HG03558 (cell line): Measurements from ENCODE around the gene ARCN1.

Experiments used
- ATAC-seq: cut with Tn5 transposase; IDR thresholded peaks from one replicate; pipeline ENCODE4 v1.9.1; 2021; ENCODE audit warnings: moderate number of reproducible peaks; ENCODE audit not compliant: unreplicated experiment; ENCODE audit errors: extremely low read depth

Gene ARCN1

DNA sequence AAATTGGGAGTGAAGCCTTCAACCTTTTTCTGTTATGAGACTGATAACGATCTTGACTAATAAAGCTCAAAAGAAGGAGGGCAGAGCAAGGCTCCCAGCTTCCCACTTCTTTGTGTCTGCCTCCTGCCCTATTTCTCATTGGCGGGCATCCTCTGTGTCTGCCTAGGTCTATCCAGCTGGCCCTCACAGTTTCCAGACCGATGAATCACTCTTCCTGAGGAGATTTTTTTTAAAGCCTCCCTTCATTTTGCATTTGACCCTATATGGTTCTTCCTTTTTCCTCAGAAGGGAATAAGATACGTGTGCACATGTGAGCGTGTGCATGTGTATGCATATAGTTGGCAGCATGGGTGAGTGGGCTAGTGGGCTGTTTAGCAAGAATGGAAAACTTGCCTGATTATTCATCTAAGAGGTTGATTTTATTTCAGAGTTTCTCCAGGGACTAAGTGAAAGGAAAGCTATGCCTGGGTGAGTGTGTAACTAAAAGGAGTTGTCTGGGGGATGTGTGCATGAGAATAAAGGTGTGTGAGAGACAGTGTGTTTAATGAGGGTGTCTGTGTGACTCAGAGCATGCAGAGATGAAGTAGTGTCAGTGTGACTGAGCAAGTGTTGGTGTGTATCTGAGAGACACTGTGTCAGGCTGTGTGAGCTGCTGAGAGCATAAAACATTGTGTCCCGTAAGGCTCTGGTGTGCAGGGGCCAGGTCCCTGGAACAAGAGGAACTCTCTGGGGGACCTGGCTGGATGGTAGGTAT lies 47.4 kb downstream of the ARCN1 start:
- ATAC-seq, result no peak

DNA sequence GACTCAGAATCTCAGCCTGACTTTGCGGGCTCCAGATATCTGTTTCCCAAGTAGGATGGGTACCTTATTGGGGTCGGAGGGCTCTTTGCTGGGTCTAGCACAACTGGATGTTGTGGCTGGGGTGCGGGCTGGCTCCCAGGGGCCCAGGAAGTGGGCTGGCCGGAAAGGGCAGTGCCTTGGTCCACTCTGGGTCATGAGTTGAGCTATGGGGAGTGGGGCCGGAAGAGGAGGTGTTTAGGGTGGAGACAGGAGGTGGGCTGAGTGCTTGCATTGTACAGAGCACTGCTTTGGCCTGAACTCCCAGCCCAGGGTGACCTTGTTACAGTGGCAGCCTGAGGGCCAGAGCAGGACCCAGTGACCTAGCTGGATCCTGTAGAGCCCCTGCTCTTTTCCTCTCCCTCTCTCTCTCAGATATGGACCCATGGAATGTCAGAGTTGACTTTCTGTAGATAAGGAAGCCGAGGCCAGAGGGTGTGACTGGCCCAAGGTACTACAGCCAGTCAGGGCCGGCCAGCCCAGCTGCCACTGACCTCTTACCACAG lies 48.4 kb downstream of the ARCN1 start:
- no peak for ATAC-seq

GRCh38 chr11:118621071-118621783 lies 49.0 kb downstream of the ARCN1 start:
- ATAC-seq, result no peak

- no peak for ATAC-seq
These were observed 49.7 kb downstream of the ARCN1 start for GRCh38 chr11:118621784-118622375.

DNA sequence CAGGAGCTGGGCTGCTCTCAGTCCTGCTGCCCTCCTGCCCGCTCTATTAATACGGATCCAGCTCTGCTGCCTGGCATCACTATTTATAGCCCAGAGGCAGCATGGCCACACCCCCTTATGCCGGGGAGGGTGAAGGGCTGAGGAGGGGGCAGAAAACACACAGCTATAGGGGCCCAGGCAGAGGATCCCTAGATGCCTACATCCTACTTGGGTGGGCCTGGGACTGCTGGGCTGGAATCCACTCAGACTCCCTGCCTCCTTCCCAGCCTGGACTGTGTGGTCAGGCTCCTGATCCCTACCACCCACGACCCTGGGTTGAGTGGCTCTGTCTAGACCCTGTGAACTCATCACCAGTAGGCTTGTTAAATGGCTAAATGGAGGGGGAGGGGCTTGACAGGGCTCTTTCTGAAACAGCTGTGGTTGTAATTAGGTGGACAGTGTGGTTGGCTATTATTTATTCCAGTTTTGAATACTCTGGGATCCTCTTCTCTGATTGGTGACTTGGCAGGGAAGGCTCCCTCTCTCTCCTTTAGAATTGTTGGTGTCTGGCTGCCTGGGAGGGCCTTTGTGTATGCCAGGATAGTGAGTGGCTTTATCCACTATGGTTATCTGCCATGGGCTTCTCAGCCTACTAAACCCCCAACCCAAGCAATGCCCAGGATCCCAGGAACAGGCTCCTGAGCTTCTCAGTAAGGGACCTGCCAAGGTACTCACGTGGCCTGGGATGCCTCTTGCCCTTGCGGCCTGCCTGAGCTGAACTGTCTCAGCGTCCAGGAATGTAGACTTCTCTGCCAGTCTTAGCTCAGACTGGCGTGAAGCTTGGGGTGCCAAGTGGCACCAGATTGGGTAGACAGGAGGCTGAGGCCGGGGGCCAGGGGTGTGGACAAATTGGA lies 50.4 kb downstream of the ARCN1 start:
- no peak for ATAC-seq

DNA sequence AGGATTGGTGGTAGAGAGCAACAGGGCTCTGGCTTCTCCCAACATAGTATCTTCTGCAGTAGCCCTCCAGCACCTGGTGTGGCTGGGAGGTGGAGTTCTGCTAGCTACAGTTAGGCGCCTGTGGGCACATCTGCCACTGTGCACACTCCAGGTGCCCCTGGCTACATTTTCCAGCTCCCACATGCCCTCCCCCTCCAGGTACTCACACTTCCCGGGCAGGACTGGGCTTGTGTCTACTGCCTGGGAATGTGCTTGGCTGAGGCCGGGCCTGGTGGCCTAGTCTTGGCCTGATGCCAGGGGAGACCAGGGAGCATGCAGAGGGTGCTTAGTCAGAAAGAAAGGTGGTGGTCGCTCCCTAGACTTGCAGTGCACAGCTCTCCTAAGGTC lies 51.1 kb downstream of the ARCN1 start:
- no peak for ATAC-seq

GRCh38 chr11:118625036-118625690 lies 53.0 kb downstream of the ARCN1 start:
- no peak for ATAC-seq

DNA sequence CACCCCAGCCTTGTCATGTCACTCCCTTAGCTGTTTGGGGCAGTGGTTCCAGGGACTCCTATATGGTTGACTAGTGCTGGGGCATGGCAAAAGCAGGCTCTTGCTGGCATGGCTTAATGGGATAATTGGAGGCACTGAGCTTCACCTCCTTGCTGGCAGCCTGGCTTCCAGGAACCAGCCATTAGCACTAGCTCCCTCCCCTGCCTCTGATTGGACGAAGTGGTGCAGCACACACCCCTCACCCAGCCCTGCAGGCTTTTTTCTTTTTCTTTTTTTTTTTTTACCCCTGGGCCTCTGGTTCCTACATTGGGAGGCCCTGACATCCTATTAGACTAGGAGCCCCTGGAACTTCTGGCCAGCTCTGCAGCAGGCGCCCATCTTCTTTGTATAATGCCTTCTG lies 53.8 kb downstream of the ARCN1 start:
- no peak for ATAC-seq

- ATAC-seq, result no peak
These were observed 55.4 kb downstream of the ARCN1 start for GRCh38 chr11:118627566-118627965.

- ATAC-seq, result no peak
These were observed 55.8 kb downstream of the ARCN1 start for GRCh38 chr11:118628031-118628430.

- no peak for ATAC-seq
These were observed 56.2 kb downstream of the ARCN1 start for GRCh38 chr11:118628432-118628831.

- no peak for ATAC-seq
These were observed 56.8 kb downstream of the ARCN1 start for GRCh38 chr11:118628861-118629549.

DNA sequence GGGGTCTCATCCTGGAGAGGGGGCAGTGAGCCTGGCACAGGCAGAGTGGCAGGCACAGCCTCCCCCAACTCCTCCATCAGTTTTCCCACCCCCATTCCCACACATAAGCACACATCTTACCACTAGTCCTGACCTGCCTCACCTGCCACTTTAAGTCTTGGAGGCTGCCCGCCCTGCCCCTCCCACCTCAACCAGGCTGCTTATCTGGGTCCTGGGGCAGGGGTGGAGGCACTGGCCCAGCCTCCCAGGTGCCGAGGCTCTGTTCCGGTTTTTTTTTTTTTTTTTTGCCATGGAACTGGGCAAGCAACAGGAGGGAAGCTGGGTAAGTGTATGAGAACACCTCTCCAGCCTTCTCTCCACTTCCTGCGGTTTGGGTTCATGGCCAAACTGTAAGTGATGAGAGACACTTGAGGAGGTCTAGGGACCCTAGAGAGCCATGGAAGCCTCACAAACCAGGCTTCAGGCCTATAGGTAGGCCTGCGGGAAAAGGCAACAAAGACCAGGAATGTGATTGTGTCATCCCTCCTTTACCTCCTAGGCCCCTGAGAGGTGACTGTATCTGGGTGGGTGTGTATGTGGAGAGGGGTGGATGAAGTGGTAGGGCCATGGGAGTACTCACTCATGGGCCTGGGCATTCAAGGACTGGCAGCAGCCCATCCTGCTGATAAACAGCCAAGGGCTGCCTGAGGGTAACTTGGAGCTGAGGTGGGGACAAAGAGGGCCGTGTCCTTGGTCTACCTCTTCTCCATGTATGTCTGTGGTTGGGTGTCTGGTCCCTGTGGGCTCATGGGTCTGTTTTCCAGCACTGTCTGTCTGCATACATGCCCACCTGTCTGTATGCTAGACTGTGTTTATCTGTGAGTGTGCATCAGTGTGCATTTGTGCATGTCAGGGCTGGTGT lies 57.8 kb downstream of the ARCN1 start:
- ATAC-seq, result no peak

GRCh38 chr11:118631142-118631909 lies 59.1 kb downstream of the ARCN1 start:
- no peak for ATAC-seq

GRCh38 chr11:118632577-118633318 lies 60.5 kb downstream of the ARCN1 start:
- no peak for ATAC-seq

DNA sequence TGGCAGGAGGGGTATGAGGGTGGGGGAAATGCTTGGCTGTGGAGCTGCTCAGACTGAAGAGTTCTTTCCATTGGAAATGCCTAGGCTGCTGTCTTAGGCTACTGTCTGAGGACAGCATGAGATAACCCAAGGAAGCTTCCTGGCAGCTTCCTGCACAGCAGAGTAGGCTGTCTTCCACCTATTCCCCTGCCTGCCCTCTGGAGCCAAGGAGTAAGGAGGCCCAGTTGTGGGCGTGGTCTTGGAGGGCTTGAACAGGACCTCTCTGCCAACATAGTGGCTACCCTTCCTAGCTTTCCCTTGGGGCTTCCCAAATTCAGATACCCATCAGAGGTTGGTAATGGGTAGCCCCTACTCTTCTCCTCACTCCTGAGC lies 61.1 kb downstream of the ARCN1 start:
- no peak for ATAC-seq

GRCh38 chr11:118633979-118634378 lies 61.8 kb downstream of the ARCN1 start:
- ATAC-seq, result no peak
